Thyroid gland (tissue), 4 donors: ENCODE results near the gene ANKRD37. TPM values are rescaled to one million over a fixed set of nuclear protein-coding genes. Genes with fewer than 3 reads are reported as not detected.

Experiments used
- DNase-seq, 2 donors: peaks; one replicate each; pipeline ENCODE4 v3.0.0-alpha.2; 2019
- H3K27ac ChIP-seq, 3 donors: fragments of 200-600 bp; sonication (generic); 1 replicate in 2 of 3; 2 replicates in 1 of 3; pipeline ENCODE4 v1.5.1; 2016 to 2019; ENCODE audit warnings: mild to moderate bottlenecking in 1 of 3, moderate library complexity in 1 of 3
- H3K27me3 ChIP-seq: fragments of 200-600 bp; sonication (generic); one replicate; pipeline ENCODE4 v1.5.1; 2019
- H3K36me3 ChIP-seq, 2 donors: fragments of 200-600 bp; sonication (generic); one replicate each; pipeline ENCODE4 v1.5.1; 2016 to 2019
- H3K4me1 ChIP-seq, 2 donors: fragments of 200-600 bp; sonication (generic); one replicate each; pipeline ENCODE4 v1.5.1; 2017 to 2019
- H3K4me3 ChIP-seq, 3 donors: fragments of 200-600 bp; sonication (generic); replicated peaks in 1 of 3; 1 replicate in 2 of 3; 2 replicates in 1 of 3; pipeline ENCODE4 v1.5.1; 2016; ENCODE audit warnings: mild to moderate bottlenecking in 1 of 3
- H3K9me3 ChIP-seq: fragments of 200-600 bp; sonication (generic); one replicate; pipeline ENCODE4 v1.5.1; 2017
- POLR2A ChIP-seq, 2 donors: fragments of 450-650 bp; IDR thresholded peaks; one replicate each; pipeline ENCODE4 v1.6.1; 2017; ENCODE audit warnings: antibody characterized with exemption in 2 of 2, mild to moderate bottlenecking in 2 of 2, moderate library complexity in 1 of 2
- WGBS, 2 donors: methylation state at CpG; one replicate each; pipeline ENCODE4 v1.1.5; 2017; 5-methylcytosine and 5-hydroxymethylcytosine counted together
- intact Hi-C: fragments of 100-400 bp; cut with DNase I; formaldehyde crosslinking; loops from one replicate; pipeline ENCODE4 v1.15.1; 2023
- total RNA-seq, 4 donors: library from RNA; depleted of rRNA; stranded (reverse); fragments of >200 nt; gene quantifications; one replicate each; pipeline ENCODE4 v1.2.3, GENCODE V29; 2016
- TF ChIP-seq, protein P1 (sequence below), 6 experiments: fragments of 200-600 bp in 3 of 6; fragments of 450-650 bp in 3 of 6; sonication (generic) in 3 of 6; IDR thresholded peaks; one replicate each; pipeline ENCODE4 v1.5.1; 2016 to 2019; ENCODE audit warnings: antibody characterized with exemption in 6 of 6, mild to moderate bottlenecking in 2 of 6, inconsistent platforms in 1 of 6, moderate library complexity in 1 of 6

ANKRD37 gene
- total RNA-seq, 4 donors from 2014 or later = 3.8 to 17.1 (median 9.8) TPM

DNA sequence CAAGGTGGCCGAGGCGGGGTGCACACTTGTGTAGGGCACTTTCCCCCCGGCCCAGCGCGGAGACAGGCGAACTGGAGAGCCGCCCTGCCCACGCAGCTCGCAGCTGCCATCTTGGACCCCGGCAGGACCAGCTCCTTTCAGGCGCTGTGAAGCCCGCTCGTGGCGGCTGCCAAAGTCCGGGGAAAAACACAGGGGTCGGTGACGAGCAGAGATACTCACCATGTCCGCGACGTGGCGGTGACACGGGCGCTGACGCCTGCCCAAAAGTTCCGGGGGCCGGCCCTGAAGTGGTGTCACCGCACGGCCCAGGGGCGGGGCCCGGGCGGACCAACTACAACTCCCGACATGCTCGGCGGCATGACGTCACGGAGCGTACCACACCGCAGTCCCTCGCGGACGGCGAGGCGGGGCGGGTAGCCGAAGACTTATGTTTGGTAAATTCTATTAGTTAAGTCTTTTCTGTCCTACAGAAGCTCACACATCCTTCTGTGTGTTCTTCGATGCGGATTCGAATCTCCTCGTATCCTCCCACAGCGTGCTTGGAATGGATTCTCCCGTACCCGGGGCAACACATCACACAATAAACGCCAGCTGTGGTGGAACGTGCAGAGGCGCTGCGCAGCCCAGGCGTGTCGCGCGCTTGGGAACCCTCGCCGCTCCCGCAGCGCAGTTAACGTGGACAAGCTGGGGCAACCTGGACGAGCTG lies 29.2 kb downstream of the ANKRD37 start, which contains the start of gene UFSP2:
Gene UFSP2, minus strand, starts transcription at position 318 of the 706 bp plus-strand sequence. Its CDS starts 96 bp downstream, at position 222.
- intact Hi-C loops = no loop called here
- peak; percentile 86 for DNase-seq
- TF ChIP-seq, protein P1, sequence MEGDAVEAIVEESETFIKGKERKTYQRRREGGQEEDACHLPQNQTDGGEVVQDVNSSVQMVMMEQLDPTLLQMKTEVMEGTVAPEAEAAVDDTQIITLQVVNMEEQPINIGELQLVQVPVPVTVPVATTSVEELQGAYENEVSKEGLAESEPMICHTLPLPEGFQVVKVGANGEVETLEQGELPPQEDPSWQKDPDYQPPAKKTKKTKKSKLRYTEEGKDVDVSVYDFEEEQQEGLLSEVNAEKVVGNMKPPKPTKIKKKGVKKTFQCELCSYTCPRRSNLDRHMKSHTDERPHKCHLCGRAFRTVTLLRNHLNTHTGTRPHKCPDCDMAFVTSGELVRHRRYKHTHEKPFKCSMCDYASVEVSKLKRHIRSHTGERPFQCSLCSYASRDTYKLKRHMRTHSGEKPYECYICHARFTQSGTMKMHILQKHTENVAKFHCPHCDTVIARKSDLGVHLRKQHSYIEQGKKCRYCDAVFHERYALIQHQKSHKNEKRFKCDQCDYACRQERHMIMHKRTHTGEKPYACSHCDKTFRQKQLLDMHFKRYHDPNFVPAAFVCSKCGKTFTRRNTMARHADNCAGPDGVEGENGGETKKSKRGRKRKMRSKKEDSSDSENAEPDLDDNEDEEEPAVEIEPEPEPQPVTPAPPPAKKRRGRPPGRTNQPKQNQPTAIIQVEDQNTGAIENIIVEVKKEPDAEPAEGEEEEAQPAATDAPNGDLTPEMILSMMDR (IDR thresholded peaks at IDR 0.05) = peak in 1 of 6 experiments; percentile 10
- peak; percentile 45 to 79 for TF ChIP-seq POLR2A (IDR thresholded peaks at IDR 0.05)
- Histone ChIP-seq H3K27ac (peak within 1 kb of the TSS; percentile 90 to 99 (median 98)), H3K36me3 (no peaks in the 10 kb centered on the region), H3K4me1 (peaks cover 18 to 37% of the 10 kb centered on the region in 2 donors), H3K4me3 (peak within 1 kb of the TSS; percentile 38 to 94 (median 94)), H3K9me3 (no peaks in the 10 kb centered on the region), H3K27me3 (no peaks in the 10 kb centered on the region)
- 1% methylated on average over 39 to 51 of the region's 66 CpGs for WGBS, 2 donors

DNA sequence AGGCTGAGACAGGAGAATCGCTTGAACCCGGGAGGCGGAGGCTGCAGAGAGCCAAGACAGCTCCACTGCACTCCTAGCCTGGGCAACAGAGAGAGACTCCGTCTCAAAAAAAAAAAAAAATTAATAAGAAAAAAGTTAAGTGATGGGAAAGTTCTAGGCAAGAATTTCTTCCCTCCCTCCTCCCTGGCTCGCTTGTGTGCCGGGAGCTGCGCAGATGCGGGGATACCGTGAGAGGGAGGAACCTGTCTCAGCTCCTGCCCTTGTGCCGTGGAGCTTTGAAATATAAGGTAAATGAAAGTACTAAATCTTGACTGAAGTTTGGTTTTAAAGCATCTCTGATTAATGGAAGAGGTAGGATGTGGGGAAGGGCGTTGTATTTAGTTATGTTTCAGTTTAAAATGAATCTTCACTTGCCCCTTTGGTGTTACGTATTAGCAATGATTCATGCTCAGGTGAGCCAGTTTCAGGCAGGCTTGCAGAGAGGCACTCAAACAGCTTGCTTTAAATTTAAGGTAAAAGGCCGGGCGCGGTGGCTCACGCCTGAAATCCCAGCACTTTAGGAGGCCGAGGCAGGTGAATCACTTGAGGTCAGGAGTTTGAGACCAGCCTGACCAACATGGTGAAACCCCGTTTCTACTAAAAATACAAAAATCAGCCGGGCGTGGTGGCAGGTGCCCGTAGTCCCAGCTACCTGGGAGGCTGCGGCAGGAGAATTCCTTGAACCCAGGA lies 30.5 kb downstream of the ANKRD37 start:
- DNase-seq = no peak
- Histone ChIP-seq H3K27me3 (no peaks in the 10 kb centered on the region), H3K9me3 (no peaks in the 10 kb centered on the region), H3K4me1 (peaks cover 8 to 24% of the 10 kb centered on the region in 2 donors), H3K27ac (no peak overlapping the region), H3K4me3 (no peak overlapping the region), H3K36me3 (no peaks in the 10 kb centered on the region)
- intact Hi-C loops = no loop called here
- 85 to 87% methylated on average over 22 of the region's 22 CpGs for WGBS, 2 donors
- TF ChIP-seq, protein P1 (IDR thresholded peaks at IDR 0.05) = no peak
- TF ChIP-seq POLR2A (IDR thresholded peaks at IDR 0.05) = no peak

- peaks cover 0 to 4% of the 10 kb centered on the region in 2 donors for H3K4me1 ChIP-seq
- DNase-seq = no peak
- H3K27me3 ChIP-seq = no peaks in the 10 kb centered on the region
- no peak overlapping the region for H3K27ac ChIP-seq
- intact Hi-C loops = no loop called here
- no peaks in the 10 kb centered on the region for H3K36me3 ChIP-seq
- WGBS, 2 donors = 60 to 63% methylated on average over 5 of the region's 5 CpGs
- no peaks in the 10 kb centered on the region for H3K9me3 ChIP-seq
- no peak overlapping the region for H3K4me3 ChIP-seq
- TF ChIP-seq, protein P1 (IDR thresholded peaks at IDR 0.05) = no peak
- TF ChIP-seq POLR2A (IDR thresholded peaks at IDR 0.05) = no peak
These were observed 33.0 kb downstream of the ANKRD37 start for GRCh38 chr4:185429660-185430059.

GRCh38 chr4:185435466-185435865 lies 38.8 kb downstream of the ANKRD37 start:
- no peak for DNase-seq
- Histone ChIP-seq H3K27me3 (no peaks in the 10 kb centered on the region), H3K36me3 (no peaks in the 10 kb centered on the region), H3K9me3 (no peaks in the 10 kb centered on the region), H3K27ac (no peak overlapping the region), H3K4me1 (no peaks in the 10 kb centered on the region), H3K4me3 (no peak overlapping the region)
- no peak for TF ChIP-seq POLR2A (IDR thresholded peaks at IDR 0.05)
- TF ChIP-seq, protein P1 (IDR thresholded peaks at IDR 0.05) = no peak
- intact Hi-C loops = no loop called here

- H3K27me3 ChIP-seq = no peaks in the 10 kb centered on the region
- no peak for DNase-seq
- H3K4me1 ChIP-seq = no peaks in the 10 kb centered on the region
- H3K36me3 ChIP-seq = no peaks in the 10 kb centered on the region
- no peaks in the 10 kb centered on the region for H3K9me3 ChIP-seq
- intact Hi-C loops = no loop called here
- no peak overlapping the region for H3K27ac ChIP-seq
- no peak overlapping the region for H3K4me3 ChIP-seq
- no peak for TF ChIP-seq POLR2A (IDR thresholded peaks at IDR 0.05)
- TF ChIP-seq, protein P1 (IDR thresholded peaks at IDR 0.05) = no peak
These were observed 41.2 kb downstream of the ANKRD37 start for GRCh38 chr4:185437809-185438208.
